NB4 (cell line): ENCODE results near the gene FRAT1.

Source experiments
- CTCF ChIP-seq: IDR thresholded peaks from one replicate; pipeline ENCODE4 v1.5.1; 2012; ENCODE audit warnings: low read depth, low read length
- MAX ChIP-seq: IDR thresholded peaks from 2 replicates; pipeline ENCODE4 v1.6.1; 2011; ENCODE audit warnings: low read depth, low read length
- POLR2A ChIP-seq: IDR thresholded peaks from 2 replicates; pipeline ENCODE4 v1.6.1; 2011; ENCODE audit warnings: mild to moderate bottlenecking; ENCODE audit not compliant: insufficient read length; ENCODE audit errors: extremely low read depth

GRCh38 chr10:97314671-97315070 lies 4.4 kb upstream of the FRAT1 start:
- TF ChIP-seq CTCF: no peak
- TF ChIP-seq POLR2A: no peak
- TF ChIP-seq MAX: no peak
